ENCODE measurements around the gene UGT2A1. TPM values are rescaled to one million over a fixed set of nuclear protein-coding genes. Genes with fewer than 3 reads are reported as not detected.

UGT2A1 gene
- polyA plus RNA-seq, 1 donor (not counting 4 experiments of a cell fraction or from before 2014, with no cell fraction given), result not detected

GRCh38 chr4:69650872-69651271 is 2.2 kb downstream of the UGT2A1 start:
- Histone ChIP-seq H3K36me3 (ENCODE audit: control insufficient read depth in 2 of 2, extremely low read depth in 1 of 2, insufficient read depth in 2 of 2, low read length in 2 of 2) (no peaks in the 10 kb centered on the region), H3K4me2 (ENCODE audit: control insufficient read depth, extremely low read depth, insufficient read depth, low read depth, low read length) (no peak overlapping the region), H4K20me1 (ENCODE audit: control insufficient read depth, extremely low read depth, insufficient read depth, low read length) (no peaks in the 10 kb centered on the region), H3K9me1 (ENCODE audit: control insufficient read depth, extremely low read depth, insufficient read depth, low read length) (no peaks in the 10 kb centered on the region), H3K27me3 (ENCODE audit: control insufficient read depth, extremely low read depth, insufficient read depth, low read length) (no peaks in the 10 kb centered on the region), H3K4me3 (ENCODE audit: control insufficient read depth in 2 of 3, extremely low read depth in 1 of 3, insufficient read depth in 2 of 3, low read depth in 1 of 3, low read length in 3 of 3) (no peak overlapping the region), H3K27ac (ENCODE audit: control insufficient read depth, insufficient read depth, low read length) (no peak overlapping the region), H3K9me3 (ENCODE audit: control insufficient read depth, low read depth, low read length) (no peaks in the 10 kb centered on the region), H2AFZ (ENCODE audit: control insufficient read depth, low read length) (no peak overlapping the region), H3K4me1 (ENCODE audit: control insufficient read depth, extremely low read depth, insufficient read depth, low read length) (peaks cover 8% of the 10 kb centered on the region), H3K9ac (ENCODE audit: control insufficient read depth, extremely low read depth, insufficient read depth, low read length) (no peak overlapping the region), H3K79me2 (ENCODE audit: control insufficient read depth, insufficient read depth, low read length) (no peaks in the 10 kb centered on the region)
- no peak for FAIRE-seq
- TF ChIP-seq EZH2 (IDR thresholded peaks at IDR 0.05; ENCODE audit: low read length) (no peak), CTCF (optimal IDR thresholded peaks at IDR 0.05 in 1 of 3, IDR thresholded peaks at IDR 0.05 in 1 of 3, conservative IDR thresholded peaks at IDR 0.05 in 1 of 3; ENCODE audit: extremely low read depth in 1 of 3, insufficient read depth in 2 of 3, low read length in 3 of 3) (no peak)
- dilution Hi-C loops (cut with MboI; ENCODE audit: extremely low pct_ligation_motif_present, low sequenced_read_pairs), result no loop called here
- no peak for DNase-seq (ENCODE audit: low read depth, low spot score)

DNA sequence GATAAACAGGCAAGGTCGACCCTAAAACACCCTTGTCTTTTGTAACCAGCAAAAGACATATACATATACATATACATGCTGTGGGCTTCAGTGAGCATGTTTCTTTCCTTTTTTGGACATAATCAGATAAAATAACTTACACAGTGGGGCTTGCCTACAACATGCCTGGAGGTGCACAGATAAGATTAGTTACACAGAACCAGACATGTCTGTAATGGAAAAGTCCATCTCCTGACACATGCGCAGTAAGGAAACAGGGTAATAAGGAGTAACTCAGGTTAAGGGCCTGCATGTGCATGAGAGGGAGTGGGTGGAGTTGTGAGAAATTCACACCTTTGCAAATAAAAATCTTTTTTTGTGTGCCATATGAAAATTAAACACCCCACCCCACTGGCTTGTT is 3.4 kb downstream of the UGT2A1 start:
- Histone ChIP-seq H3K4me3 (ENCODE audit: control insufficient read depth in 2 of 3, extremely low read depth in 1 of 3, insufficient read depth in 2 of 3, low read depth in 1 of 3, low read length in 3 of 3) (peak overlapping the region in 1 of 3 experiments; percentile 19), H2AFZ (ENCODE audit: control insufficient read depth, low read length) (peak overlapping the region; percentile 82), H3K9ac (ENCODE audit: control insufficient read depth, extremely low read depth, insufficient read depth, low read length) (no peak overlapping the region), H3K36me3 (ENCODE audit: control insufficient read depth in 2 of 2, extremely low read depth in 1 of 2, insufficient read depth in 2 of 2, low read length in 2 of 2) (no peaks in the 10 kb centered on the region), H4K20me1 (ENCODE audit: control insufficient read depth, extremely low read depth, insufficient read depth, low read length) (no peaks in the 10 kb centered on the region), H3K79me2 (ENCODE audit: control insufficient read depth, insufficient read depth, low read length) (no peaks in the 10 kb centered on the region), H3K9me3 (ENCODE audit: control insufficient read depth, low read depth, low read length) (no peaks in the 10 kb centered on the region), H3K4me2 (ENCODE audit: control insufficient read depth, extremely low read depth, insufficient read depth, low read depth, low read length) (peak overlapping the region; percentile 57), H3K9me1 (ENCODE audit: control insufficient read depth, extremely low read depth, insufficient read depth, low read length) (no peaks in the 10 kb centered on the region), H3K27me3 (ENCODE audit: control insufficient read depth, extremely low read depth, insufficient read depth, low read length) (no peaks in the 10 kb centered on the region), H3K4me1 (ENCODE audit: control insufficient read depth, extremely low read depth, insufficient read depth, low read length) (peaks cover 8% of the 10 kb centered on the region), H3K27ac (ENCODE audit: control insufficient read depth, insufficient read depth, low read length) (peak overlapping the region; percentile 41)
- dilution Hi-C loops (cut with MboI; ENCODE audit: extremely low pct_ligation_motif_present, low sequenced_read_pairs), result no loop called here
- TF ChIP-seq EZH2 (IDR thresholded peaks at IDR 0.05; ENCODE audit: low read length), result no peak
- no peak for TF ChIP-seq CTCF (optimal IDR thresholded peaks at IDR 0.05 in 1 of 3, IDR thresholded peaks at IDR 0.05 in 1 of 3, conservative IDR thresholded peaks at IDR 0.05 in 1 of 3; ENCODE audit: extremely low read depth in 1 of 3, insufficient read depth in 2 of 3, low read length in 3 of 3)
- FAIRE-seq (peak; percentile 82), DNase-seq (ENCODE audit: low read depth, low spot score) (no peak)

Data from keratinocyte (primary cell).